Mucosa of descending colon (tissue), 3 donors: Measurements from ENCODE around the gene CSNK1E. TPM values are rescaled to one million over a fixed set of nuclear protein-coding genes. Genes with fewer than 3 reads are reported as not detected.
A peak's percentile ranks its signal among the peaks of the same experiment; 100 is the strongest.
"Not testable (repeated sequence)": the region's sequence is repeated elsewhere in the genome, so short reads cannot be mapped to it uniquely, and the experiment has no call there.

Experiments used
- ATAC-seq: fragments of 200-7000 bp; cut with Tn5 transposase; one replicate; pipeline ENCODE4 v1.9.1; 2020; ENCODE audit warnings: mild to moderate bottlenecking, moderate library complexity
- DNase-seq, 3 donors: peaks; one replicate each; pipeline ENCODE4 v3.0.0-alpha.2; 2020
- H3K36me3 ChIP-seq: fragments of 200-600 bp; one replicate; pipeline ENCODE4 v1.8.0; 2021; ENCODE audit warnings: low read depth, mild to moderate bottlenecking
- H3K4me1 ChIP-seq: fragments of 200-600 bp; one replicate; pipeline ENCODE4 v1.8.0; 2021; ENCODE audit warnings: low read depth, mild to moderate bottlenecking
- H3K4me3 ChIP-seq: fragments of 200-600 bp; one replicate; pipeline ENCODE4 v1.8.0; 2021; ENCODE audit warnings: mild to moderate bottlenecking
- H3K9me3 ChIP-seq: fragments of 200-600 bp; one replicate; pipeline ENCODE4 v1.8.0; 2021; ENCODE audit warnings: mild to moderate bottlenecking
- CTCF ChIP-seq: fragments of 200-600 bp; IDR thresholded peaks from one replicate; pipeline ENCODE4 v1.8.0; 2022; ENCODE audit warnings: antibody characterized with exemption, mild to moderate bottlenecking
- intact Hi-C, 2 donors: fragments of 100-400 bp; cut with DNase I in 1 of 2; cut with micrococcal nuclease in 1 of 2; formaldehyde crosslinking; loops; one replicate each; pipeline versions ENCODE4 v1.11.0 to v1.11.1; 2022; cut with DNase I, micrococcal nuclease
- total RNA-seq, 3 donors: library from RNA; stranded (reverse); fragmentation: NEBNext Ultra II Directional in 2 of 3; extraction: Animal tissue kit (Norgen Biotek cat#: 25700) in 2 of 3; gene quantifications; one replicate each; pipeline versions ENCODE4 v1.2.1 to v1.2.4, GENCODE V29; 2021 to 2023
- donor health status: DM: no; HTN: no; CAD: no; lungs with moderate emphysema.
- donor health status: DM: no; HTN: no; CAD: no.
- donor health status: DM: no; HTN: yes; CAD: no.

CSNK1E gene
- total RNA-seq, 3 donors from 2014 or later, result 87.8 to 100 (median 89.8) TPM

- no peaks in the 10 kb centered on the region for H3K36me3 ChIP-seq
- no peaks in the 10 kb centered on the region for H3K4me1 ChIP-seq
- TF ChIP-seq CTCF, result no peak
- ATAC-seq (no peak), DNase-seq (peak in 2 of 3 donors; percentile 18 to 36)
- H3K9me3 ChIP-seq, result no peaks in the 10 kb centered on the region
- no peak overlapping the region for H3K4me3 ChIP-seq
- intact Hi-C loops, result no loop called here
These were observed 30.1 kb upstream of the CSNK1E start for GRCh38 chr22:38347181-38347943.

- Histone ChIP-seq H3K9me3 (no peaks in the 10 kb centered on the region), H3K36me3 (no peaks in the 10 kb centered on the region), H3K4me3 (no peak overlapping the region), H3K4me1 (no peaks in the 10 kb centered on the region)
- intact Hi-C loops, result no loop called here
- no peak for TF ChIP-seq CTCF
- DNase-seq, result peak in 2 of 3 donors; percentile 20 to 43
- ATAC-seq, result no peak
These were observed 29.3 kb upstream of the CSNK1E start for GRCh38 chr22:38346506-38346905.

DNA sequence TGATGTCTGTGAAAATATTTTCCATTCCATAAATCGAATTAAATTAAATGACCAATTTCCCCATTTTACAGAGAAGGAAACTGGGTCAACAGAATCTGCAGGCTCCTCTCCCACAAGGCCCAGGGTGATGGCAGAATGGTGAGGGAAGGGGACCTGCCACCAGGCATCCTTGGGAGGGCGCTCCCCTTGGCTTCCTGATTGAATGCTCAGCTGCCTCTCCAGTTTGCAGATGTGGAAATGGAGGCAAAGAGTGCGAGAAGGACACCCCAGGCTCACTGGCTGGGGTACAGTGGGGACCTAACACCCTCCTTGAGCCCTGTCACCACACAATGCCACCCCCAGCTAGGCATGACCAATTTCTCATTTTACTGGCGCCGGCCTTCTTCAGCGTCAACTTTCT is 28.5 kb upstream of the CSNK1E start:
- intact Hi-C loops, result no loop called here
- H3K36me3 ChIP-seq, result no peaks in the 10 kb centered on the region
- DNase-seq (peak in 1 of 3 donors; percentile 21), ATAC-seq (no peak)
- no peaks in the 10 kb centered on the region for H3K9me3 ChIP-seq
- H3K4me3 ChIP-seq, result no peak overlapping the region
- H3K4me1 ChIP-seq, result no peaks in the 10 kb centered on the region
- TF ChIP-seq CTCF, result no peak

DNA sequence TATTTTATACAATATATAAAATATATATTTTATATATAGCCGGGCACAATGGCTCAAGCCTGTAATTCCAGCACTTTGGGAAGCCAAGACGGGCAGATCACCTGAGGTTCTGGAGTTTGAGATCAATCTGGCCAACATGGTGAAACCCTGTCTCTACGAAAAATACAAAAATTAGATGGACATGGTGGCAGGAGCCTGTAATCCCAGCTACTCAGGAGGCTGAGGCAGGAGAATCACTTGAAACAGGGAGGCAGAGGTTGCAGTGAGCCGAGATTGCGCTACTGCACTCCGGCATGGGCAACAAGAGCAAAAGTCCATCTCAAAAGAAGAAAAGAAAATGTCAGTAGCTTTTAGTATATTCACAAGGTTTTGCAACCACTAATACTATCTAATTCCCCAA is 22.7 kb upstream of the CSNK1E start:
- intact Hi-C loops, ATAC-seq, H3K4me3 ChIP-seq, H3K9me3 ChIP-seq, H3K4me1 ChIP-seq, H3K36me3 ChIP-seq: not testable (repeated sequence)
- peak in 1 of 3 donors; percentile 3 for DNase-seq

- Histone ChIP-seq H3K9me3 (no peaks in the 10 kb centered on the region), H3K36me3 (no peaks in the 10 kb centered on the region), H3K4me3 (no peak overlapping the region), H3K4me1 (peaks cover 3% of the 10 kb centered on the region)
- TF ChIP-seq CTCF, result no peak
- DNase-seq (peak in 2 of 3 donors; percentile 4 to 9), ATAC-seq (no peak)
- intact Hi-C loops, result no loop called here
These were observed 21.6 kb upstream of the CSNK1E start for GRCh38 chr22:38338772-38339379.

- intact Hi-C loops, result no loop called here
- DNase-seq (no peak), ATAC-seq (no peak)
- TF ChIP-seq CTCF, result no peak
- H3K36me3 ChIP-seq, result no peaks in the 10 kb centered on the region
- H3K4me3 ChIP-seq, result no peak overlapping the region
- H3K4me1 ChIP-seq, result peaks cover 3% of the 10 kb centered on the region
- H3K9me3 ChIP-seq, result no peaks in the 10 kb centered on the region
These were observed 19.5 kb upstream of the CSNK1E start for GRCh38 chr22:38336699-38337098.
